Fibroblast of the aortic adventitia (primary cell): ENCODE measurements around the gene DDX1. TPM values are rescaled to one million over a fixed set of nuclear protein-coding genes. Genes with fewer than 3 reads are reported as not detected.
"Not testable (repeated sequence)": the region's sequence is repeated elsewhere in the genome, so short reads cannot be mapped to it uniquely, and the experiment has no call there.

ENCODE experiments used
- DNase-seq: peaks from one replicate; pipeline ENCODE4 v3.0.0-alpha.2; 2010; ENCODE audit warnings: low read depth
- H3K4me3 ChIP-seq: 2 replicates; pipeline ENCODE4 v1.5.1; 2011; ENCODE audit warnings: low read depth, mild to moderate bottlenecking, control low read depth, low read length, moderate library complexity
- total RNA-seq: library from RNA; depleted of rRNA; stranded (reverse); fragments of >200 nt; gene quantifications from 2 replicates; pipeline ENCODE4 v1.2.3, GENCODE V29; 2012; ENCODE audit warnings: low replicate concordance
- TF ChIP-seq, protein P1 (sequence below): IDR thresholded peaks from 2 replicates; pipeline ENCODE4 v1.5.1; 2011; ENCODE audit warnings: mild to moderate bottlenecking, low read length, control low read depth, inconsistent platforms; ENCODE audit not compliant: insufficient read depth

DDX1 gene
- total RNA-seq, 1 donor = 110 TPM

DNA sequence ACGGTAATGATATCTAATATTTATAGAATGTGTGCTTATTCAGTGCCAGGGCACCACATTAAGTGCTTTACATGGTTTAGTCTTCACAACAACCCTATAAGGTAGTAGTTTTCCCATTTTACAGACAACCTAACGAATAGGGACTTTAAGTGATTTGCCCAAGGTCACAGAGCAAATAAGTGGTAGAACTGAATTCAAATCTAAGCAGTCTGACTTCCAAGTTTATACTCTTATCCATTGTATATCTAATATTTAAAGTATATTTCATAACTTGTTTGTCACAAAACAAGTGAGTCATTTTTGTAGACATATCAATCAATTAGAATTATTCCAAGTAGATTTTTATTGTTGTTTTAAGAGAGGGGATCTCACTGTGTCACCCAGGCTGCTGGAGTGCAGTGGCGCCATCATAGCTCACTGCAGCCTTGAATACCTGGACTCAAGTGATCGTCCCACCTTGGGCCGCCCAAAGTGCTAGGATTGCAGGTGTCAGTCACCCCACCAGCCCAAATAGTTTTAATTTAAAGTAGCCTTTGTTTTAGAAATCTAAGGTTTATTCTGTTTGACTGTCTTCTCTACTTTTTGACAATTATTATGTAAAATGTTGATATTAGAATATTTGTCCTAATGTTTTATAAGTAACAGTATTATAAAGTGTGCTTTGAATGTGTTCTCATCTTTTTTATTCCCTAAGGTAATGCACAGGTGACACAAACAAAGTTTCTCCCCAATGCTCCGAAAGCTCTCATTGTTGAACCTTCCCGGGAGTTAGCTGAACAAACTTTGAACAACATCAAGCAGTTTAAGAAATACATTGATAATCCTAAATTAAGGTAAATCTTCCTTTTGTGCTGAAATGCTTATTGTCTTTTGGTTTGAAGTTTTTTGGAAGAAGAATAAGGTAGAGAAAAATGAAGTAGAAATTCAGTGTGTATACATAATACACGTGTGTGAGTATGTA, 15.1 kb downstream of the DDX1 start:
- no peak for DNase-seq
- H3K4me3 ChIP-seq = no peak overlapping the region
- TF ChIP-seq, protein P1, sequence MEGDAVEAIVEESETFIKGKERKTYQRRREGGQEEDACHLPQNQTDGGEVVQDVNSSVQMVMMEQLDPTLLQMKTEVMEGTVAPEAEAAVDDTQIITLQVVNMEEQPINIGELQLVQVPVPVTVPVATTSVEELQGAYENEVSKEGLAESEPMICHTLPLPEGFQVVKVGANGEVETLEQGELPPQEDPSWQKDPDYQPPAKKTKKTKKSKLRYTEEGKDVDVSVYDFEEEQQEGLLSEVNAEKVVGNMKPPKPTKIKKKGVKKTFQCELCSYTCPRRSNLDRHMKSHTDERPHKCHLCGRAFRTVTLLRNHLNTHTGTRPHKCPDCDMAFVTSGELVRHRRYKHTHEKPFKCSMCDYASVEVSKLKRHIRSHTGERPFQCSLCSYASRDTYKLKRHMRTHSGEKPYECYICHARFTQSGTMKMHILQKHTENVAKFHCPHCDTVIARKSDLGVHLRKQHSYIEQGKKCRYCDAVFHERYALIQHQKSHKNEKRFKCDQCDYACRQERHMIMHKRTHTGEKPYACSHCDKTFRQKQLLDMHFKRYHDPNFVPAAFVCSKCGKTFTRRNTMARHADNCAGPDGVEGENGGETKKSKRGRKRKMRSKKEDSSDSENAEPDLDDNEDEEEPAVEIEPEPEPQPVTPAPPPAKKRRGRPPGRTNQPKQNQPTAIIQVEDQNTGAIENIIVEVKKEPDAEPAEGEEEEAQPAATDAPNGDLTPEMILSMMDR = no peak

DNA sequence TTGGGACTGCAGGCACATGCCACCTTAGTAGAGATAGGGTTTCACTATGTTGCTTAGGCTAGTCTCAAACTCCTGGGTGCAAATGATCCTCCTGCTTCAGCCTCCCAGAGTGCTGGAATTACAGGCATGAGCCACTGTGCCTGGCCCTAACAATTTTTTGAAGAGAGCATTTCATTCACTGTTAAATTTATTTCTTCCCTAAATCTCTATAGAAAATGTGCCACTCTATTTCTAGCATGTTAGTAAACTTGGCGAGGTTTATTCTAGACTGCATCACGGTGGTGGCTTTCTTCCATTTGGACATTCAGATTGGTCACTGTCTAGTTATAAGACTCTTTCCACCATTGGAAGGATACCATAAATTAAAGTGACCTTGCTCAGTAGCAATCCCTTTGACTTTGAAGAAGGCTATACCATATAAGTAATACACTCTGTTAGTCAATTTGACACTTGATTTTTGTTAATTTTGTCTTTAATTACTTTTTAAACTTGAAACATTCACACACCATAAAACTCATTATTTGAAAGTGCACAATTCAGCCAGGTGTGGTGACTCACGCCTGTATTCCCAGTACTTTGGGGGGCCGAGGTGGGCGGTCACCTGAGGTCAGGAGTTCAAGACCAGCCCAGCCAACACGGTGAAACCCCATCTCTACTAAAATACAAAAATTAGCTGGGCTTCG, 16.2 kb downstream of the DDX1 start:
- H3K4me3 ChIP-seq = no peak overlapping the region
- DNase-seq = no peak
- TF ChIP-seq, protein P1 = no peak

DNA sequence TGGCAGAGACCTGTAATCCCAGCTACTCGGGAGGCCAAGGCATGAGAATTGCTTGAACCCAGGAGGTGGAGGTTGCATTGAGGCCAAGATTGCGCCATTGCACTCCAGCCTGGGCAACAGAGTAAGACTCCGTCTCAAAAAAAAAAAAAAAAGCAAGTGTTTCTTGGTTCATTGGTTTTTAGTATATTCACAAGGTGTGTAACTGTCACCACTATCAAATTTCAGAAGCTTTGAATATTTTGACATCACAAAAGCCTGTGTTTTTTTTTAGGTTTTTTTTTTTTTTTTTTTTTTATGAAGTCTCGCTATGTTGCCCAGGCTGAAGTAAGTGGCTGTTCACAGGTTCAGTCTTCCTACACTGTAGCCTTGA, 16.7 kb downstream of the DDX1 start:
- TF ChIP-seq, protein P1 = no peak
- no peak overlapping the region for H3K4me3 ChIP-seq
- DNase-seq = no peak

DNA sequence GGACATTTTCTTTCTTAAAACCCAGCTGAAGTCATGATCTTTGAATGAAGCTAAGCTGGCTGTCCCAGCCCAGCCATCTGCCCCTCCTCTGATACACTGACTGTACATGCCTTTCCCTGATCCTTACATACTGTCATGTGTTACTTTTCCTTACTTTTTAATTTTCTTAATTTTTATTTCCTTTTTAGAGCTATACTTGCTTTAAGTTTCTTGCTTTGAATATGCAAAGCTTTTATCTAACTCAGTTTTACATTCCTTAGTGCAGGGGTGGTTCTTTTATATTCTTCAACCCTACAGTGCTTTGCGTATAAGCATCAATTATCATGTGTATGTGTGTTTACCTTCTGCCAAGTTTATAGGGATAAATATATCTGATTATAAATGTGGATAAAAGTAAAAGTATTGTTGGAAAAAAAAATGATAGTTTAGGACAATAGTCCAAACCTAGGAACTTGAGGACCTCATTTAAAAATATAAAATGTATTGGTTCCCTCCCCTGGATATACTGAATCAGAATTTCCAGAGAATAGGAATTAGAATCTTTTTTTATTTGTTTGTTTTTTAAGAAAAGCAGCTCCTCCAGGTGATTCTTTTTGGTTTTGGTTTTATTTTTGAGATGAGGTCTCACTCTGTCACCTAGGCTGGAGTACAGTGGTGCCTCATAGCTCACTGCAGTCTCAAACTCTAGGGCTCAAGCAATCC, 17.8 kb downstream of the DDX1 start:
- no peak for DNase-seq
- no peak overlapping the region for H3K4me3 ChIP-seq
- TF ChIP-seq, protein P1 = no peak

DNA sequence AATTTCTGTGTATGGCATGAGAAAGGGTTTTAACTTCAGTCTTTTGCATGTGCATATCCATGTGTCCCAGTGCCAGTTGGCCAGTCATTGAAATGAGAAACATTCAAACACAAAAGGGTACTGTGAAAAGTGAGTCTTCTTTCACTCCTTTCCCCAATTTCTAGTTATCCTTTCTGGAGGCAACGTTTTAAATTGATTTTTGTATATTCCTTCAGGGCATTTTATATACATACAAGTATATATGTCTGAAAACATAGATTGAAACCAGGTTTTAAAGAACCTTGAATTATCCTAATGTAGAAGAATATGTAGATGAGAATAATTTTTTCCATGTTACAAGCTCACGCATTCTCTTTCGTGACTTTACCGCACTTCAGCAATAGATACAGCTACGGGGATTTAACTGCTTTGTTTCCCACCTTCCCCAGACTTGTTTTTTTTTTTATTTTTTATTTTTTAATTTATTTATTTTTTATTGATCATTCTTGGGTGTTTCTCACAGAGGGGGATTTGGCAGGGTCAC, 18.8 kb downstream of the DDX1 start:
- TF ChIP-seq, protein P1 = no peak
- no peak overlapping the region for H3K4me3 ChIP-seq
- no peak for DNase-seq

DNA sequence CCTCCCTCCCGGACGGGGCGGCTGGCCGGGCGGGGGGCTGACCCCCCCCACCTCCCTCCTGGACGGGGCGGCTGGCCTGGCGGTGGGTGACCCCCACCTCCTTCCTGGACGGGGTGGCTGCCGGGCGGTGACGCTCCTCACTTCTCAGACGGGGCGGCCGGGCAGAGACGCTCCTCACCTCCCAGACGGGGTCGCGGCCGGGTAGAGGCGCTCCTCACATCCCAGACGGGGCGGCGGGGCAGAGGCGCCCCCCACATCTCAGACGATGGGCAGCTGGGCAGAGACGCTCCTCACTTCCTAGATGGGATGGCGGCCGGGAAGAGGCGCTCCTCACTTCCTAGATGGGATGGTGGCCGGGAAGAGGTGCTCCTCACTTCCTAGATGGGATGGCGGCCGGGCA, 20.4 kb downstream of the DDX1 start:
- H3K4me3 ChIP-seq, DNase-seq: not testable (repeated sequence)
